MG63 (cell line): ENCODE data around the gene TTC28. TPM values are rescaled to one million over a fixed set of nuclear protein-coding genes. Genes with fewer than 3 reads are reported as not detected.
A peak's percentile ranks its signal among the peaks of the same experiment; 100 is the strongest.
"Not testable (repeated sequence)": the region's sequence is repeated elsewhere in the genome, so short reads cannot be mapped to it uniquely, and the experiment has no call there.

Source experiments
- DNase-seq: peaks from one replicate; pipeline ENCODE4 v3.0.0-alpha.2; 2020
- H3K27me3 ChIP-seq: fragments of 250-450 bp; sonication (Bioruptor Pico); 2 replicates; pipeline ENCODE4 v1.5.1; 2020; ENCODE audit warnings: mild to moderate bottlenecking, moderate library complexity
- H3K36me3 ChIP-seq: fragments of 250-450 bp; sonication (Bioruptor Pico); 2 replicates; pipeline ENCODE4 v1.5.1; 2020; ENCODE audit warnings: mild to moderate bottlenecking, moderate library complexity
- H3K4me3 ChIP-seq: fragments of 250-450 bp; sonication (Bioruptor Pico); 2 replicates; pipeline ENCODE4 v1.5.1; 2020; ENCODE audit warnings: mild to moderate bottlenecking, moderate library complexity
- H3K9me3 ChIP-seq: fragments of 250-450 bp; sonication (Bioruptor Pico); 2 replicates; pipeline ENCODE4 v1.5.1; 2020; ENCODE audit warnings: mild to moderate bottlenecking, moderate library complexity
- total RNA-seq: library from RNA; depleted of rRNA; stranded (reverse); fragments of >200 nt; shearing (Covaris generic); gene quantifications from 2 replicates; pipeline ENCODE4 v1.2.3, GENCODE V29; 2014; ENCODE audit warnings: low replicate concordance

Gene TTC28
- total RNA-seq, 1 experiment from 2014 or later = 3.1 TPM

- Histone ChIP-seq H3K9me3 (no peaks in the 10 kb centered on the region; the same call in none of the 2 replicates), H3K36me3 (no peaks in the 10 kb centered on the region), H3K4me3 (no peak overlapping the region), H3K27me3 (no peaks in the 10 kb centered on the region)
- no peak for DNase-seq
These were observed 500.2 kb downstream of the TTC28 start for GRCh38 chr22:28179392-28179791.

GRCh38 chr22:28175730-28176492 is 503.7 kb downstream of the TTC28 start:
- DNase-seq = no peak
- Histone ChIP-seq H3K27me3 (no peaks in the 10 kb centered on the region), H3K9me3 (no peaks in the 10 kb centered on the region; the same call in none of the 2 replicates), H3K36me3 (no peaks in the 10 kb centered on the region), H3K4me3 (no peak overlapping the region)

GRCh38 chr22:28174509-28174908 is 505.1 kb downstream of the TTC28 start:
- no peaks in the 10 kb centered on the region for H3K27me3 ChIP-seq
- H3K36me3 ChIP-seq = no peaks in the 10 kb centered on the region
- H3K4me3 ChIP-seq = no peak overlapping the region
- DNase-seq = no peak
- H3K9me3 ChIP-seq = no peaks in the 10 kb centered on the region; the same call in none of the 2 replicates

GRCh38 chr22:28172892-28173670 is 506.6 kb downstream of the TTC28 start:
- Histone ChIP-seq H3K36me3 (no peaks in the 10 kb centered on the region), H3K27me3 (no peaks in the 10 kb centered on the region), H3K9me3 (peaks cover 3% of the 10 kb centered on the region), H3K4me3 (no peak overlapping the region)
- DNase-seq = no peak

- Histone ChIP-seq H3K9me3 (peaks cover 3% of the 10 kb centered on the region), H3K4me3 (no peak overlapping the region), H3K36me3 (no peaks in the 10 kb centered on the region), H3K27me3 (no peaks in the 10 kb centered on the region)
- DNase-seq = no peak
These were observed 507.9 kb downstream of the TTC28 start for GRCh38 chr22:28171712-28172111.

- Histone ChIP-seq H3K4me3 (no peak overlapping the region), H3K36me3 (no peaks in the 10 kb centered on the region), H3K9me3 (peaks cover 3% of the 10 kb centered on the region), H3K27me3 (no peaks in the 10 kb centered on the region)
- DNase-seq = no peak
These were observed 508.5 kb downstream of the TTC28 start for GRCh38 chr22:28171115-28171514.

- H3K4me3 ChIP-seq, DNase-seq, H3K36me3 ChIP-seq, H3K27me3 ChIP-seq, H3K9me3 ChIP-seq: not testable (repeated sequence)
These were observed 510.3 kb downstream of the TTC28 start for GRCh38 chr22:28169314-28169713.

- no peak overlapping the region for H3K4me3 ChIP-seq
- DNase-seq = no peak
- H3K27me3 ChIP-seq = no peaks in the 10 kb centered on the region
- no peaks in the 10 kb centered on the region for H3K36me3 ChIP-seq
- H3K9me3 ChIP-seq = peaks cover 6% of the 10 kb centered on the region
These were observed 523.8 kb downstream of the TTC28 start for GRCh38 chr22:28155808-28156207.

- Histone ChIP-seq H3K36me3 (no peaks in the 10 kb centered on the region), H3K4me3 (no peak overlapping the region), H3K9me3 (peaks cover 6% of the 10 kb centered on the region), H3K27me3 (no peaks in the 10 kb centered on the region)
- DNase-seq = peak; percentile 41
These were observed 524.8 kb downstream of the TTC28 start for GRCh38 chr22:28154861-28155260.

GRCh38 chr22:28151151-28151816 is 528.4 kb downstream of the TTC28 start:
- Histone ChIP-seq H3K4me3 (no peak overlapping the region), H3K27me3 (no peaks in the 10 kb centered on the region)
- no peak for DNase-seq

GRCh38 chr22:28148816-28149465 is 530.7 kb downstream of the TTC28 start:
- no peaks in the 10 kb centered on the region for H3K9me3 ChIP-seq
- no peaks in the 10 kb centered on the region for H3K27me3 ChIP-seq
- H3K4me3 ChIP-seq = no peak overlapping the region
- H3K36me3 ChIP-seq = no peaks in the 10 kb centered on the region
- DNase-seq = no peak

More at GRCh38 chr22:28151151-28151816, 528.4 kb downstream of the TTC28 start:
- Histone ChIP-seq H3K36me3 (no peaks in the 10 kb centered on the region), H3K9me3 (no peaks in the 10 kb centered on the region)

GRCh38 chr22:28147401-28147800 is 532.2 kb downstream of the TTC28 start:
- no peaks in the 10 kb centered on the region for H3K9me3 ChIP-seq
- no peak for DNase-seq
- H3K36me3 ChIP-seq = no peaks in the 10 kb centered on the region
- no peaks in the 10 kb centered on the region for H3K27me3 ChIP-seq
- no peak overlapping the region for H3K4me3 ChIP-seq

- Histone ChIP-seq H3K27me3 (no peaks in the 10 kb centered on the region), H3K9me3 (no peaks in the 10 kb centered on the region), H3K36me3 (no peaks in the 10 kb centered on the region), H3K4me3 (no peak overlapping the region)
- DNase-seq = no peak
These were observed 533.0 kb downstream of the TTC28 start for GRCh38 chr22:28146401-28147314.

- DNase-seq = no peak
- no peaks in the 10 kb centered on the region for H3K9me3 ChIP-seq
- no peaks in the 10 kb centered on the region for H3K27me3 ChIP-seq
- H3K4me3 ChIP-seq = no peak overlapping the region
- H3K36me3 ChIP-seq = no peaks in the 10 kb centered on the region
These were observed 535.5 kb downstream of the TTC28 start for GRCh38 chr22:28143961-28144745.

GRCh38 chr22:28143241-28143865 is 536.3 kb downstream of the TTC28 start:
- H3K36me3 ChIP-seq = no peaks in the 10 kb centered on the region
- DNase-seq = no peak
- no peaks in the 10 kb centered on the region for H3K9me3 ChIP-seq
- no peak overlapping the region for H3K4me3 ChIP-seq
- H3K27me3 ChIP-seq = no peaks in the 10 kb centered on the region
